Measurements from ENCODE around the gene CCDC152. TPM values are rescaled to one million over a fixed set of nuclear protein-coding genes. Genes with fewer than 3 reads are reported as not detected.
"Not testable (repeated sequence)": the region's sequence is repeated elsewhere in the genome, so short reads cannot be mapped to it uniquely, and the experiment has no call there.

CCDC152 gene
- total RNA-seq, 2 donors from 2014 or later = 0.89 to 1.4 TPM

GRCh38 chr5:42721484-42721883 is 35.1 kb upstream of the CCDC152 start:
- TF ChIP-seq CTCF (IDR thresholded peaks at IDR 0.05) = no peak
- H3K27me3 ChIP-seq = no peaks in the 10 kb centered on the region
- no peaks in the 10 kb centered on the region for H3K4me1 ChIP-seq
- DNase-seq (ENCODE audit: low spot score) = no peak
- H3K36me3 ChIP-seq = peaks cover 5% of the 10 kb centered on the region
- H3K9me3 ChIP-seq = no peaks in the 10 kb centered on the region
- no peak overlapping the region for H3K27ac ChIP-seq
- H3K4me3 ChIP-seq = no peak overlapping the region

GRCh38 chr5:42734531-42735058 is 22.0 kb upstream of the CCDC152 start:
- not testable (repeated sequence) for H3K4me3 ChIP-seq; DNase-seq (ENCODE audit: low spot score); H3K27me3 ChIP-seq; H3K9me3 ChIP-seq; H3K36me3 ChIP-seq; H3K27ac ChIP-seq; H3K4me1 ChIP-seq

- Histone ChIP-seq H3K4me3 (no peak overlapping the region), H3K9me3 (no peaks in the 10 kb centered on the region), H3K36me3 (no peaks in the 10 kb centered on the region), H3K27me3 (no peaks in the 10 kb centered on the region), H3K27ac (no peak overlapping the region), H3K4me1 (no peaks in the 10 kb centered on the region)
- TF ChIP-seq CTCF (IDR thresholded peaks at IDR 0.05) = no peak
- DNase-seq (ENCODE audit: low spot score) = no peak
Observed at GRCh38 chr5:42740920-42741319, 15.7 kb upstream of the CCDC152 start.

- Histone ChIP-seq H3K36me3 (no peaks in the 10 kb centered on the region), H3K4me3 (no peak overlapping the region), H3K4me1 (no peaks in the 10 kb centered on the region), H3K27me3 (no peaks in the 10 kb centered on the region), H3K9me3 (no peaks in the 10 kb centered on the region), H3K27ac (no peak overlapping the region)
- peak in 1 of 2 donors; percentile 29 for TF ChIP-seq CTCF (IDR thresholded peaks at IDR 0.05)
- no peak for DNase-seq (ENCODE audit: low spot score)
Observed at GRCh38 chr5:42745426-42745825, 11.2 kb upstream of the CCDC152 start.

GRCh38 chr5:42745856-42746255 is 10.8 kb upstream of the CCDC152 start:
- Histone ChIP-seq H3K27ac (no peak overlapping the region), H3K4me1 (no peaks in the 10 kb centered on the region), H3K36me3 (no peaks in the 10 kb centered on the region), H3K4me3 (no peak overlapping the region), H3K27me3 (no peaks in the 10 kb centered on the region), H3K9me3 (no peaks in the 10 kb centered on the region)
- DNase-seq (ENCODE audit: low spot score) = no peak
- no peak for TF ChIP-seq CTCF (IDR thresholded peaks at IDR 0.05)

- no peak overlapping the region for H3K27ac ChIP-seq
- no peaks in the 10 kb centered on the region for H3K9me3 ChIP-seq
- H3K4me3 ChIP-seq = no peak overlapping the region
- no peaks in the 10 kb centered on the region for H3K27me3 ChIP-seq
- H3K36me3 ChIP-seq = no peaks in the 10 kb centered on the region
- TF ChIP-seq CTCF (IDR thresholded peaks at IDR 0.05) = no peak
- no peak for DNase-seq (ENCODE audit: low spot score)
- no peaks in the 10 kb centered on the region for H3K4me1 ChIP-seq
Observed at GRCh38 chr5:42749020-42749419, 7.6 kb upstream of the CCDC152 start.
